ENCODE results near the gene PKDCC.
A peak's percentile ranks its signal among the peaks of the same experiment; 100 is the strongest.

PKDCC gene, protein sequence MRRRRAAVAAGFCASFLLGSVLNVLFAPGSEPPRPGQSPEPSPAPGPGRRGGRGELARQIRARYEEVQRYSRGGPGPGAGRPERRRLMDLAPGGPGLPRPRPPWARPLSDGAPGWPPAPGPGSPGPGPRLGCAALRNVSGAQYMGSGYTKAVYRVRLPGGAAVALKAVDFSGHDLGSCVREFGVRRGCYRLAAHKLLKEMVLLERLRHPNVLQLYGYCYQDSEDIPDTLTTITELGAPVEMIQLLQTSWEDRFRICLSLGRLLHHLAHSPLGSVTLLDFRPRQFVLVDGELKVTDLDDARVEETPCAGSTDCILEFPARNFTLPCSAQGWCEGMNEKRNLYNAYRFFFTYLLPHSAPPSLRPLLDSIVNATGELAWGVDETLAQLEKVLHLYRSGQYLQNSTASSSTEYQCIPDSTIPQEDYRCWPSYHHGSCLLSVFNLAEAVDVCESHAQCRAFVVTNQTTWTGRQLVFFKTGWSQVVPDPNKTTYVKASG

DNA sequence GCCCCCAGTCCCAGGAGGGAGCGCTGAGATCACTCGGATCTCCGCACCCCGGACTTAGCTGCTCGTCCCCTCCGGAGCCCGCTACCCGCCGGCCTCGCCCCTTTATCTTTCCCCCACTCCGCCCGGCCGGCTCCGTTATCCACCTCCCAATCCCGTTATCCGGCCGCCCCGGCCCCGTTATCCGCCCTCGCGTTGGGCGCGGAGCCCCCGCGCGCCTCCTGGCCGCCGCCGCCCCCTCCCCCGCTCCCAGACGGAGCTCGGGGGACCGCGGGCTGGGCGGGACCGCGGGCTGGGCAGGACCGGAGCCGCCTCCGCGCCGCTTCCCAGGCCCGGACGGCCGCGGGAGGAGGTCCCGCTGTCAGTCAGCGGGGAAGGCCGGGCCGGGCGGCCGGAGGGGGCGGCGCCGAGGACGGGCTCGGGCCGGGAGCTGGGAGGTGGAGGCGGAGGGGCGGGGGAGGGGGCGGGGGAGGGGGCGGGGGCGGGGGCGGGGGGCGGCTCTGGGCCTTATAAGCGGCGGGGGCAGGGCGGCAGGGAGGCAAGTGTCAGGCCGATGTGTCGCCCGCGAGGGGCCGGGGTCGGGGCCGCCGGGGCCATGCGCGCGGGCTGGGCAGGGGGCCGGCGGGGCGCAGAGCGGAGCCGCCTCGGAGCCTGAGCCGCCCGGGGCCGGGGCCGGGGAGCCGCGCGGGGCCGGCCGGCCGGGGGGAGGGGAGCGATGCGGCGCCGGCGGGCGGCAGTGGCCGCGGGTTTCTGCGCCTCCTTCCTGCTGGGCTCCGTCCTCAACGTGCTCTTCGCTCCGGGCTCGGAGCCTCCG lies at the start of gene PKDCC:
Gene PKDCC, plus strand, starts transcription at position 534 of the 811 bp plus-strand sequence. Its CDS starts 179 bp downstream, at position 713.
- DNase-seq = peak; percentile 67

DNA sequence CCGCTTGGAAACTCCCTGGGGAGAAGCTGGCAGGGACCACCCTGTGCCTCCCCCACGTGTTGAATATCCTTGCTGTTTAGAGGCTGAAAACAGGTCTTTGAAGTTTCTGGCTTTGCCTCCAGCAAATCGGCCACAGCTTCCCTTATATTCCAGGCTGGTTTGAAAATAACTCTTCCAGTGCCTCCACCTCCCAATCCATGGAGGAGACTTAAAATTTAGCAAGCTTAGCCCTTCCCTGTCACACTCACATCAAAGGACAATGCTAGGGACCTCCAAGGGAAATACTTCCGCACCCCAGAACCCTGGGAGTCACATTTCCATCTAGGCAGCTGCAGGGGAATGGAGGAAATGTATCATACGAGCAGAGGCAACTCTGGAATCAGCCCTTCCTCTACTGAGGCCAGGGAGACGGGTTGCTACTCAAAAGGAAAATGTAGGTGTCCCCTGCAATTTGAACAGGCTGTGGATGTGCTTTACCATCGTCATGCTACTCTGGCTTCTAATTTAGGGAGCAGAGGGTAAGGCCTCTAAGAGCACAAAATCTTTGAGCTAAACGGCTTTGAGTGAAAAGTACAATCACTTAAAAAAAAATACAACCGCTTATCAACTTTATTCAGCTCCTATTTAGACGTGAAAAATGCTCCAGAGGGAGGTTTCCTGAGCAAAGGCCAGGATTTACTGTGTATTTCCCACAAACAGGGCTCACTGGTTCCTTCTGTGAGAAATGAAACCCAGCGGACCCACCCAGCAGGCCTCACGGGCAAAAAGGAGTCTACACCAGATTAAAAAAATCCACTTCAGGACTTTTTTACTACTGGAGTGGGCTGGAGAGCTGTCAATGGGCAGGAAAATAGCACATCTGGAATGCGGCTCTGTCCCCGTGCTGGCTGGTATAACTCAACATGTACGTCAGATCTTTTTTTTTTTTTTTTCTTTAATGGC lies 49.4 kb upstream of the PKDCC start:
- DNase-seq = no peak

DNA sequence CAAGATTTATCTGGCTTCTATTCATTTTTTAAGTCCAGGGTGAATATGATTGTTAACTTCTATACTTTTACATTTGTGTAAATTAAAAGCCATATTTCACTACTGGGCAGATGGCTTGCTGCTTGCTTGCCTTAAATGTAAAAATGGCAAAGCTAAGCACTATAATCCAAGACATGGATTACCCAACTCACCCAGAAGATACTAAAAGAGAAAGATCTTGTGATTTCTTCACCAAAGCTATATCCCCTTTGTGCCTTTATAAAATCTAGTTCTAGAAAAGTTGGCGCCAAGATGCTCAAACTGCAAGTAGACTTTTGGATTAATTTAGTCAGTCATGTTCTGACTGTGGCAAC lies 48.7 kb upstream of the PKDCC start:
- DNase-seq = no peak

DNA sequence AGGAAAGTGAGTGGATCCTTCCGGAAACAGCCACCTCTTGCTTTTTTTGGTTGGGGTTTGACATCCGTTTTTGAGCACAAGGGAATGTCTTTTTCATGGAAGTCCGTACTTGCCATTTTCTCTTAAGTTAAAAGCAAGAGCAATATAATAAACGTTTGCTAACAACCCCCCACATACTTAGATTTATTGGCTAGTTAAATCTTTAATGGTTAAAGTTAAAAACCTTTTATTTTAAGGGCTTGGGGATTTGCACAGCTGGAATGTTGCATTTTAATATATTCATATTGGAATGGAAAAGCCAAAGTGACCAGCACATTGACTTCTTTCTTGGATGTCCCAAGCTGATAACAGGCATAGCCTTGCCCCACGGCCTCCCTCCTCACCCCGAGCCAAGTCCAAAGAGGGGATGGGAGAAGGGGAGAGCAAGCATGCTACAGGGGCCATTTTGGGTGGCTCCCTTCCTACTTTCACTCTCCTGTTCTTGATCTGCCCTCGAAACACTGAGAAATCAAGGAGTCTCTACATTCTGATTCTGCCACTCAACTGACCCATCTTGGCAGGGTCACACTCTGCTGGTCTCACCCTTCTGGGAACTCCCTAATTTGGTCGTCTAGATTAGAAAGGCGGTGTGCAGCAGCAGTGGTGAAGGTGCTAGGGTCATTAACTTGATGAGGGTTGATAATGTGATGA lies 48.1 kb upstream of the PKDCC start:
- no peak for DNase-seq

DNA sequence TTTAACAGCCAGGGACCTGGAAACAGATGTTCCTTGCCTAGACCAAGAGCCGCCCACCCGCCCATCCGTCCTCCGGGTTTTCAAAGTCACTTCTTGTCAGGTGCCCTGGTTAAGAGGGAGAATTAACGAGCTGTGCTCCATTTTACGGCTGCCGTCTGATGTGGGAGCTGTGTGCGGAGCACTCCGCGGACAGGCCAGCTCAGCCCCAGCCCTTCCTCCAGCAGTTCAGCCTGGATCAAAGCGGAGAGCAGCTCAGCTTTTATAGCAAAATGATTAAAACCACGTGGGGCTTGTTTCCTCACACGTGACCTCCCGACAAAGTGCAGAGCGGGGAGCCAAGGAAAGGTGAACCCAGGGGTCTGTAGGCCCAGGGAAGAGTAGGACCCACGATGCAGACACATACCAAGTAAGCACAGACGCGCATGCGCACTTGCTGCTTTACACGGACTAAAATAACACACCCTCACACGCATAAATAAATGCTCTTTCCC lies 46.1 kb upstream of the PKDCC start:
- no peak for DNase-seq

DNA sequence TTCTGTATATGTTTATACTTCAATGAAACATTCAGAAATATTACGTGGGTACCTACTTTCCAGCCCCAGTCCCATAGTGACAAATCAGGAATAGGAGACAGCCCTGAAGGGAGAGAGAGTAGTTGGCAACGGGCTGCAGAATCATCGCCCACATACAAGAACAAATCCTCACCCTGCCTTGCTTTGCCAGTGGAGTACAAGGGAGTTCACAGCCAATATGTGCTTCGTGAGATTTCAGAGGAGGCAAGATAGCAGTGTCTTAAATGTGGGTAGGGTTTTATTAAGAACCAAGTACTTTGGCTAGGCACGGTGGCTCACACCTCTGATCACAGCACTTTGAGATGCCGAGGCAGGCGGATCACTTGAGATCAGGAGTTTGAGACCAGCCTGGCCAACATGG lies 40.3 kb upstream of the PKDCC start:
- no peak for DNase-seq

DNA sequence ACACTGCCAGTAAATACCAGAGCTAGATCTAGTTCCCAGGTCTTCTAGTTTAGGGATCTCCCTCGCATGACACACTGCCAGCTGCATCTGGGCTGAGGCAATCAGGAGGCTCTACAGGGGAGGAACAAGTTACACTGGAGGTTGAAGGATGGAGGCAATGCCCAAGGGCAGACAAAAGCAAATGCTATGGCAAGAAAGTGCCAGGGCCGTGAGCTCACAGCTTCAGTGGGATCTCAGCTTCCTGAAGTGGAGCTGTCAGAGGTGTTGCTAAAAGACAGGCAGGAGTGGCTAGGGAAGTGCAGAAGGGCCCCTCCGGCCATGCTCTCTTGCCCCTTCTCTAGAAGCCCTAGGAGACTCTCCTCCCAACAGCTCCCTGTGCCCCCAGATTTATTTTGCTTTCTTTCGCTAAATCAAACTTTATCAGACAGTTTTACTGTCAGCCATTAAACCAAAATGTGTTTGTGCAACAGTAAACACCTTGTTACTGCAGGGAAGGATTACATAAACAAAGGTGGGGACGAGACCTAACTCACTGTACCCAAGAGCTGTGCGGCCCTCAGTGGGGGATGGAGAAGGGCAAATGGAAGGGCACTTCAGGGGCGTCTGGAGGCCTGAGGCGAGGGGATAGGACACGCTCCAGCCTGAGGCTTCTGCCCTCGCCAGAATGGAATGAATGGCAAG lies 39.4 kb upstream of the PKDCC start:
- no peak for DNase-seq

DNA sequence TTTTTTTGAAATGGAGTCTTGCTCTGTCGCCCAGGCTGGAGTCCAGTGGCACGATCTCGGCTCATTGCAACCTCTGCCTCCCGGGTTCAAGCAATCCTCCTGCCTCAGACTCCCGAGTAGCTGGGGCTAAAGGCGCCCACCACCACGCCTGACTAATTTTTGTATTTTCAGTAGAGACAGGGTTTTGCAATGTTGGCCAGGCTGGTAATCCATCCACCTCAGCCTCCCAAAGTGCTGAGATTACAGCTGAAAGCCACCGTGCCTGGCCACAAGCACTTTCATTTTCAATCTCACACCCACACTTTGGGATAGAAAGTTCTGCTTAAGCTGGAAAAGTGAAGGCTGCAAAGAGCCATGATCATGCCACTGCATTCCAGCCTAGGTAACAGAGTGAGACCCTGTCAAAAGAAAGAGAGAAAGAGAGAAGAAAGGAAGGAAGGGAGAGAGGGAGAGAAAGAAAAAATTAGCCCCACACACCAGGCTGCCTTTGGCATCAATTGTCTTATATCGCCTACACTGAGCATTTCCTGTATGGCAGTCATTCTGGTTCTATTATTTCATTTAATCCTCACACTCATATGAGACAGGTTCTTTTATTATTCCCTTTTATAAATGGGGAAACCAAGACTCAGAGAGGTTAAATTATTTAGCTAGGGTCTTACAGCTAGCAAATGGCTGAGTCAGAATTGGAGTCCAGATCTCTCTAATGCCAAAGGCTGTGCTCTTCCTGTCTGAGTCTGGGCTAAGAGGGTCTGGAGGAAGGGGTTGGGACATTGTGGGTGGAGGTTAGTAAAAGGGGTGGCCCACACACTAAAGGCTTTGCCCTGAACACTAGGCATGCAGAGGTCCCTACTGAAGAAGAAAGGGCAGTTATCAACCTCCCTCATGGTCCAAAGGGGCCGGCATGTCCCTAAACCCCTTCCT lies 37.9 kb upstream of the PKDCC start:
- DNase-seq = no peak

DNA sequence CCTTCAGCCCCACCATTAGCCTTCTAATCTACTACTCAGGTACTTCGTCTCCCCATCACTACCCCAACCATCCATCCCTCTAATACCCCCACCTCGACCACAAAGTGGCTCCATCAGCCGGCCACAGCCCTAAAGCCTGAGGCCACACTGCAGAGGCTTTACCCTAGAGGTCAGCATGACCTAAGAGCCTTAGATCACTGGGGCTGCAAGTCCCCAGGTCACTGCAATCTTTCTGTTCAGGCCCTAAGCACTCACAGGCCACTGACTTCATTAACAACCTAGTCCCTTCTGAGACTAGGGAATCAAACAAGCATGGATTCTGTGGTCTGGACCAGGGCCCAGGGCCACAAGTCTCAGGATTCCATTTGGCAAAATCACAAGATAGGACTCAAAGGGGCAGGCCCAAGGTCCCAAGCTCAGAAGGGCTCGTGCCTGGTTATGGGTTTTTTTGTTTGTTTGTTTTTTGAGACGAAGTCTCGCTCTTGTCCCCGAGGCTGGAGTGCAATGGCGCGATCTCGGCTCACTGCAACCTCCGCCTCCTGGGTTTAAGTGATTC lies 37.0 kb upstream of the PKDCC start:
- no peak for DNase-seq

DNA sequence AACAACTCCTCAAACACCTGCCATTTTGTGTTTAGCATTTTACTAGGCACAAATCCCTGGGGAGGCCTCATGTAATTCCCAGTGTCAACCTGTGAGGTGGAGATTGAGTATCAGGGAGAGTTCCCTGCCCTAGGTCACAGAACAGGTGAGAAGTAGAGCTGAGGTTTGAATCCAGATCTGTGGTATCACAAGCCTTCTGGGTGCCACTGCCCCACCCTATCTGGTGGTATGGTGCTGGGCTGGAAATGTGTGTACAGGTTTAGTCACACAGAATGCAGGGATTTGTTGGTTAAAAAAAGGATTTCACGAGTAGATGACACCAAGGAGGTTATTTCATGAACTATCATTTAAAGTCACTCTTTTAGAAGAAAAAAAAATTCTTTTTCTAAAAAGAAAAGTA lies 35.7 kb upstream of the PKDCC start:
- DNase-seq = no peak

DNA sequence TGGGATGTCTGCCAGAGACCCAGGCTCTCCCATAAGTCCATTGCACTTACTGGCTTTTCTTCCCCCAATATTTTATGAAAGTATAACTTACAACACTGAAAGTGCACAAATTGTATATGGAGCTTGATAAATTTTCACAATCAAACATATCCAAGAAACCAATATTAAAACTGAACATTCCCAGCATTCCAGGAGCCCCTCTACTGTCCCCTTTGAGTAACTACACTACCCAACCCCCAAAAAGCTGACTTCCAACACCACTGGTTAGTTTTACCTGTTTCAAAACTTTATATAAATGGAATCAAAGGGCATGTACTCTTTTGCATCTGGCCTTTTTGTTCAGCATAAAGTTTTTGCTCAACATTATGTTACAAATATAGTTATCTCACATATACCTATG lies 35.2 kb upstream of the PKDCC start:
- DNase-seq = no peak

DNA sequence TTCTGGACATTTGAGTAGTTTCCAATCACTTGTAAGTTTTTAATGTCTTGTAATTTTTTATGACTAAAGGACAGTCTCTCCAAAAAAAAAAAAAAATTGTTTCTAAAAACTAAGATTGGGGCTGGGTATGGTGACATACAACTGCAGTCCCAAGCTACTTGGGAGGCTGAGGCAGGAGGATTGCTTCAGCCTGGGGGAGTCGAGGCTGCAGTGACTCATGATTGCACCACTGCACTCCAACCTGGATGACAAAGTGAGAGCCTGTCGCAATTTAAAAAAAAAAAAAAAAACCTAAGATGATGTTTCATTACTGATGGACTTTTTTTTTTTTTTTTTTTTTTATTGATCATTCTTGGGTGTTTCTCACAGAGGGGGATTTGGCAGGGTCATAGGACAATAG lies 34.4 kb upstream of the PKDCC start:
- no peak for DNase-seq

DNA sequence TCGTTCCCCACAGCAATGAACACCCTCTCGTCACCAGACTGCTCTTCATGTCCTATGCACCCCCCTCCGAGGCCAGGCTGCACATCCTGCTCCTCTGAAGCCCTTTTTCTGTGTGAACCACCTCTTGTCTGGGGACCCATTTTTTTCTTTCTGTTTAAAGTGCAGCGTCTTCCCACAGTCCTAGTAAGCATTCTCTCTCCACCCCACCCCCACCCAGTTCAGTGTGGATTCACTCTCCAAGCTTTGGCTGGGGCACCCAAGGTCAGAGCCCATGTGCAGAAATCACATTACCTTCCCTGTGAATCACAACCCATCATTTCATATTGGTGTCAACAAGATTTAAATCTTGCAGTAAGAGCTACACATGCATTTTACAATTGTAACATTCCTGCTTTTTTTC lies 26.4 kb upstream of the PKDCC start:
- DNase-seq = no peak

DNA sequence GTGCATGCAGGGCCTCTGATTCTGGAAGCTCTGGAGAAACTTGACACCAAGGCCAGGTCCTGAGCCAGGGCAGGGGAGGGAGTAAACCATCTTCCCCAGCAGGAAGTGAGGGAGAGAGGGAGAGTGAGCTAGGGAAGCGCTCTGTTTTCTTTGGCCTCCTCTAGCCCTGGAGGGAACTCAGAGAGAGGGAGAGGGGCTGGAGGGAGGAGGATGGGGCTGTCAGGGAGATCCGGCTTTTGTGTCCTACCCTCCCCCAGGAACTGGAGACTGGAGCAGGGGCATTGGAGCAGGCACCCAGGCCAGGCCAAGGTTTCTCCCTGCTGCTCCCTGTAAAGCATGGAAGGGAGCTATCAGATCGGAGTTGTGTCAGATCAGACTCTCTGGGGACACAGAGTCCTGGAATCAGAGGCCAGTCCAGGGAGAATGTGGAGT lies 22.7 kb upstream of the PKDCC start:
- DNase-seq = peak; percentile 19

DNA sequence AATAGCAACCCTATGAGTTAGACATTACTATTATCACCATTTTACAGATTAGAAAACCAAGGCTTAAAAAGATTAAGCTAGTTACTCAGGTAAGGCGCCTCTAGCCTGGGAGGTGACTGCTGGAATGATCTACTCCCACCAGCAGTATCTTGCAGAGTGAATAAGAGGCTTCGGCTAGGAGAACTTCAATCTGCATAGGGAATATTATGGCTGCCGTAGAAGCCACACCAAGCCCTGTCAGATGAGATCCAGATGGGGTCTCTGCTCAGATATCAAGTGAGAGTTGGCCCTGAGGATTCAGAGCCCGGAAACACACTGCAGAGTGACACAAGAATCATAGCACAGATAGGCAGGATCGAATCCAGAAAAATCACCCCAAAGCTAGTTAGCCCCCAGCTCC lies 21.5 kb upstream of the PKDCC start:
- no peak for DNase-seq

DNA sequence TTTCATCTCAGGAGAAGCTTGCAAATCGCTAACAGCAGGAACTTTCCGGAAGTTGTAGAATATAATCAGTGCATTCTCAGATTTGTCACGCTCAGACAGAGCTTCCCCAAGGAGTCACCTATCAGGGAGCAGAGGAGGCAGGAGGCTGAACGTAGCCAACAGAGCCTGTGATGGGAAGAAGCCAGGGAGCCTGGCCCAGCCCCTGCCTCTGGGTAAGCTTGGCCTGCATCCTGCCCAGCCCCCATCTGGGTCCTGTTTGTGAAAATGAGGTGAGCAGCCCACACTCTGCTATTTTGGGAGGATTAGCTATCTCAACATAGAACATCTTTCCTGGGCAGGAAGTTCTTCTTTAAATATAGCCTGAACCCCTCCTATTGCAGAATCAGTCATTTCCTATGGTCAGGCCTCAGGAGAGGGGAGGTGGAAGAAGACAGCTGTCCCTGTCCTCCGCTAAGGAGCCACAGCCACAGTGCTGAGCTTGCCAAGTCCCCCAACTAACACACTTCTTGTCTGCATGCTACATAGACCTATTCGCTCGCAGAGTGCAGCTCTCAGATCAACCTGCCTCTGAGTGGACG lies 19.2 kb upstream of the PKDCC start:
- DNase-seq = no peak

DNA sequence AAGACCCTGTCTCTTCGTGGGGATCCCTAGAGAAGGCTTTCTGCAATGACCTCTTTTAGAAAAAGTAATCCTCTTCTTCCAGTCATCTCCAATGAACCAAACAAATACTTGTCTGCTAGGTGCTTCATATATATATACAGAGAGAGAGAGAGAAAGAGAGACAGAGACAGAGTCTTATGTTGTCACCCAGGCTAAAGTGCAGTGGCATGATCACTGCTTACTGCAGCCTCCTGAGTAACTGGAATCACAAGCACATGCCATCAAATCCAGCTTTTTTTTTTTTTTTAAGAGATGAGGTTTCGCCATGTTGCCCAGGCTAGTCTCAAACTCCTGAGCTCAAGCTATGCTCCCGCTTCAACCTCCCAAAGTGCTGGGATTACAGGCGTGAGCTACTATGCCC lies 18.6 kb upstream of the PKDCC start:
- DNase-seq = no peak

DNA sequence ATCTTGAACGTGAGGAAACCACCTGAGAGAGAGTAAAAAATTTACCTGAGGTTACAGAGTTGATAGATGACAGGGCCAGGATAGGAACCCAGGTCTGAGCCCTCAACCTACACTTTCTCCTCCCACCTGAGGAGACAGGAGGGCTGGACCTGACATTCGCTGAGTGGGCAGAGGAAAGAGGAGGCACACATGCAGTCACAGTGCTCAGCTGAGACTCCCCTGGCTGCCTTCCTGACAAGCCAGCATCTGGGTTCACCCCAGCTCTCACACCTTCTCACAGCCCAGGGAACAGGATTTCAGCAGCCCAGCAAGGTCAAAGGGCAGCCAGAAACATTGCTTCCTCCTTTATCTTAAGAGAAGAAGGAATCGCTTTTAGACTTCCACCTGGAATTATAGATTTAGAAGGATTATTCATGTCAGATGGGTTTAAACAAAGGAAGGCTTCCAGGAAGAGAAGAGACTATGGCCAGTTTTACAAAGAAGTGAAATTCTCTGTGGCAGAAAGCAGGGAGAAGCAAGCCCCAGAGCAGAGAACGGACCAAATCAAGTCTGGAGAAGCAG lies 18.1 kb upstream of the PKDCC start:
- DNase-seq = no peak

DNA sequence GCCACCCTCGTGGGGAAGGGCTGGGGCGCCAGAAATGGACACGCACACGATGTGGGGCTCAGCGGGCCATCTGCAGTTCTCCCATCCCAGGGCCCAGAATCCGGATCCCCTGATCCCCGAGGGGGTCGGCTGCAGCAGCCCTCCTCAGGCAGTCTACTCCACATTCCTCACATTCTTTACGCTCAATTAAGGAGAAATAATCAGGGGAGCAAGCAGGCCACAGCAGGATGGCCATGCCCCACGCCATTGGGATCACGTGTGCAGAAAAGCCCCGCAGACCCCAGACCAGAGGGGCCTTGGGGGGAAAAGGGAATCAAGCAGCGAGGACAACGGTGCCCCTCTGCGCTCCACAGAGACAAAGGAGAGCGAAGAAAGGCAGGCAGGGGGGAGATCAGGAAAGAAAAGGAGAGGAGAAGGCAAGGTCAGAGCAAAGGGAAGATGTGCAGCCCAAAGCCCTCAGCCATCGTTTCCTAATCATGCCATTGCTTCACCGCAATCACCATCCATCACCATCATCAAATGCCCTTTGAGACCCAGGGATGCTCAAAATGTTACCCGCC lies 17.5 kb upstream of the PKDCC start:
- no peak for DNase-seq
